ENCODE measurements around the gene ST13.

- TF ChIP-seq, protein P1, sequence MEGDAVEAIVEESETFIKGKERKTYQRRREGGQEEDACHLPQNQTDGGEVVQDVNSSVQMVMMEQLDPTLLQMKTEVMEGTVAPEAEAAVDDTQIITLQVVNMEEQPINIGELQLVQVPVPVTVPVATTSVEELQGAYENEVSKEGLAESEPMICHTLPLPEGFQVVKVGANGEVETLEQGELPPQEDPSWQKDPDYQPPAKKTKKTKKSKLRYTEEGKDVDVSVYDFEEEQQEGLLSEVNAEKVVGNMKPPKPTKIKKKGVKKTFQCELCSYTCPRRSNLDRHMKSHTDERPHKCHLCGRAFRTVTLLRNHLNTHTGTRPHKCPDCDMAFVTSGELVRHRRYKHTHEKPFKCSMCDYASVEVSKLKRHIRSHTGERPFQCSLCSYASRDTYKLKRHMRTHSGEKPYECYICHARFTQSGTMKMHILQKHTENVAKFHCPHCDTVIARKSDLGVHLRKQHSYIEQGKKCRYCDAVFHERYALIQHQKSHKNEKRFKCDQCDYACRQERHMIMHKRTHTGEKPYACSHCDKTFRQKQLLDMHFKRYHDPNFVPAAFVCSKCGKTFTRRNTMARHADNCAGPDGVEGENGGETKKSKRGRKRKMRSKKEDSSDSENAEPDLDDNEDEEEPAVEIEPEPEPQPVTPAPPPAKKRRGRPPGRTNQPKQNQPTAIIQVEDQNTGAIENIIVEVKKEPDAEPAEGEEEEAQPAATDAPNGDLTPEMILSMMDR (IDR thresholded peaks at IDR 0.05), result no peak
- TF ChIP-seq POLR2A (IDR thresholded peaks at IDR 0.05), result no peak
Measured at GRCh38 chr22:40875111-40875510, 18.7 kb upstream of the ST13 start.
